K562 (cell line): ENCODE data around the gene SRMS. TPM values are rescaled to one million over a fixed set of nuclear protein-coding genes. Genes with fewer than 3 reads are reported as not detected.
A peak's percentile ranks its signal among the peaks of the same experiment; 100 is the strongest.

Experiments used
- ARID3B ChIP-seq: fragments of 250-450 bp; sonication (Bioruptor Pico); IDR thresholded peaks from 2 replicates; pipeline ENCODE4 v1.4.0; 2020; ENCODE audit warnings: borderline replicate concordance
- CEBPB ChIP-seq: fragments of 450-650 bp; IDR thresholded peaks from 2 replicates; pipeline ENCODE4 v1.6.1; 2016; ENCODE audit warnings: missing genetic modification characterization, missing compliant biosample characterization
- CXXC5 ChIP-seq: fragments of 250-450 bp; sonication (Bioruptor Pico); IDR thresholded peaks from 2 replicates; pipeline ENCODE4 v1.8.0; 2022; ENCODE audit warnings: inconsistent platforms, mild to moderate bottlenecking, moderate library complexity
- DNMT1 ChIP-seq: fragments of 450-650 bp; IDR thresholded peaks from 2 replicates; pipeline ENCODE4 v1.6.1; 2016; ENCODE audit warnings: antibody characterized with exemption, mild to moderate bottlenecking
- FOXA3 ChIP-seq, 2 experiments: fragments of 450-650 bp in 1 of 2; sonication (generic) in 1 of 2; formaldehyde crosslinking; IDR thresholded peaks in 1 of 2; conservative IDR thresholded peaks in 1 of 2; 2 replicates each; pipeline versions ENCODE4 v1.4.0 to v1.8.0; 2020 to 2022; ENCODE audit warnings: mild to moderate bottlenecking in 2 of 2, missing genetic modification reagents in 1 of 2
- FOXP1 ChIP-seq: sonication (generic); formaldehyde crosslinking; IDR thresholded peaks from 2 replicates; pipeline ENCODE4 v1.8.0; 2022; ENCODE audit warnings: mild to moderate bottlenecking, missing genetic modification reagents
- GTF2A2 ChIP-seq: IDR thresholded peaks from 2 replicates; pipeline ENCODE4 v1.6.1; 2016; ENCODE audit warnings: mild to moderate bottlenecking, missing genetic modification characterization, missing compliant biosample characterization
- HMG20B ChIP-seq: fragments of 250-450 bp; sonication (Bioruptor Pico); IDR thresholded peaks from 2 replicates; pipeline ENCODE4 v1.5.0; 2021; ENCODE audit warnings: mild to moderate bottlenecking
- MCM5 ChIP-seq: fragments of 450-650 bp; IDR thresholded peaks from 2 replicates; pipeline ENCODE4 v1.6.1; 2016; ENCODE audit warnings: low read depth
- MNT ChIP-seq, 2 experiments: fragments of 450-650 bp; conservative IDR thresholded peaks; 2 replicates each; pipeline ENCODE4 v1.6.1; 2017; ENCODE audit warnings: mild to moderate bottlenecking in 2 of 2, moderate library complexity in 2 of 2
- POLR2B ChIP-seq: fragments of 450-650 bp; IDR thresholded peaks from 2 replicates; pipeline ENCODE4 v1.6.1; 2018; ENCODE audit warnings: low read depth; ENCODE audit not compliant: partially characterized antibody
- POLR2G ChIP-seq: fragments of 200-400 bp; formaldehyde crosslinking; IDR thresholded peaks from 2 replicates; pipeline ENCODE4 v1.6.1; 2017; ENCODE audit warnings: low read depth, mild to moderate bottlenecking, antibody characterized with exemption, low read length, moderate library complexity
- PRMT5 ChIP-seq: sonication (generic); formaldehyde crosslinking; IDR thresholded peaks from 2 replicates; pipeline ENCODE4 v1.5.0; 2020; ENCODE audit warnings: missing genetic modification reagents
- RNF219 ChIP-seq: fragments of 250-450 bp; sonication (Bioruptor Pico); IDR thresholded peaks from 2 replicates; pipeline ENCODE4 v1.5.0; 2022; ENCODE audit warnings: mild to moderate bottlenecking
- TAF1 ChIP-seq: IDR thresholded peaks from 2 replicates; pipeline ENCODE4 v1.6.1; 2011; ENCODE audit warnings: mild to moderate bottlenecking, low read length, moderate library complexity; ENCODE audit not compliant: insufficient read depth, control insufficient read depth, severe bottlenecking; ENCODE audit errors: extremely low read depth
- VEZF1 ChIP-seq: fragments of 200-800 bp; sonication (Bioruptor generic); IDR thresholded peaks from 2 replicates; pipeline ENCODE4 v1.6.1; 2017; ENCODE audit warnings: missing genetic modification characterization, missing compliant biosample characterization
- YBX1 ChIP-seq: fragments of 450-650 bp; IDR thresholded peaks from 2 replicates; pipeline ENCODE4 v1.7.1; 2016; ENCODE audit warnings: mild to moderate bottlenecking
- ZBTB7A ChIP-seq: IDR thresholded peaks from 2 replicates; pipeline ENCODE4 v1.6.1; 2011; ENCODE audit warnings: low read depth, mild to moderate bottlenecking, low read length, moderate library complexity, borderline replicate concordance; ENCODE audit not compliant: control insufficient read depth
- ZNF12 ChIP-seq: sonication (generic); formaldehyde crosslinking; IDR thresholded peaks from 2 replicates; pipeline ENCODE4 v1.4.0; 2020; ENCODE audit warnings: mild to moderate bottlenecking, missing genetic modification reagents
- ZNF24 ChIP-seq: fragments of 450-650 bp; IDR thresholded peaks from 2 replicates; pipeline ENCODE4 v1.6.1; 2016
- ZNF583 ChIP-seq: fragments of 250-450 bp; sonication (Bioruptor Pico); IDR thresholded peaks from 2 replicates; pipeline ENCODE4 v1.4.0; 2020
- ZNF699 ChIP-seq: fragments of 250-450 bp; sonication (Bioruptor Pico); IDR thresholded peaks from 2 replicates; pipeline ENCODE4 v1.8.0; 2021; ENCODE audit warnings: mild to moderate bottlenecking, moderate library complexity; ENCODE audit not compliant: insufficient replicate concordance
- ZNF764 ChIP-seq: fragments of 250-450 bp; sonication (Bioruptor Pico); IDR thresholded peaks from 2 replicates; pipeline ENCODE4 v1.4.0; 2020; ENCODE audit warnings: low read depth, mild to moderate bottlenecking, moderate library complexity
- polyA plus RNA-seq, 8 experiments: library from polyadenylated mRNA; depleted of rRNA in 4 of 8; stranded (reverse) in 5 of 8; unstranded in 3 of 8; fragments of >200 nt; fragmentation: Nextera tagmentation in 2 of 8; fragmentation: Illumina TruSeq in 1 of 8; extraction: Ambion mirVana in 2 of 8; extraction: Trizol in 1 of 8; gene quantifications; 2 replicates each; pipeline versions ENCODE4 v1.2.1 to v1.2.3, GENCODE V29; 2011 to 2014; ENCODE audit warnings: inconsistent platforms in 1 of 8, missing spikeins in 1 of 8
- total RNA-seq, 7 experiments: library from RNA; depleted of rRNA in 6 of 7; stranded (reverse); fragments of >200 nt in 6 of 7; fragmentation: Illumina TruSeq in 2 of 7; extraction: Trizol in 2 of 7; gene quantifications; 2 replicates each; pipeline versions ENCODE4 v1.2.1 to v1.2.3, GENCODE V29; 2011 to 2021; ENCODE audit warnings: low replicate concordance in 1 of 7

The SRMS gene
- total and polyA plus RNA-seq, 9 of the 15 experiments (the other 6 are each of a cell fraction or from before 2014, with no cell fraction given), result 0.07 TPM; not detected in 8

- no peak for TF ChIP-seq ZNF12 (CRISPR knock-in tag)
- no peak for TF ChIP-seq MCM5
- TF ChIP-seq POLR2G, result peak; percentile 79
- no peak for TF ChIP-seq ZNF764 (CRISPR knock-in tag)
- TF ChIP-seq ZNF24, result no peak
- TF ChIP-seq HMG20B (CRISPR knock-in tag), result no peak
- TF ChIP-seq PRMT5, result no peak
- TF ChIP-seq DNMT1, result 0 out of 2 replicates have a peak, but pooled peaks have one; percentile 22
- peak; percentile 65 for TF ChIP-seq TAF1
- TF ChIP-seq RNF219 (CRISPR knock-in tag), result no peak
- TF ChIP-seq ZNF699 (CRISPR knock-in tag), result no peak
- peak in 1 of 2 experiments; percentile 45; a peak in 1 of 4 replicates for TF ChIP-seq FOXA3 (CRISPR knock-in tag; conservative IDR thresholded peaks at IDR 0.05 in 1 of 2, IDR thresholded peaks at IDR 0.05 in 1 of 2)
- no peak for TF ChIP-seq MNT (conservative IDR thresholded peaks at IDR 0.05)
- peak; percentile 71; the same call in 1 of the 2 replicates for TF ChIP-seq ZBTB7A
- no peak for TF ChIP-seq ARID3B (CRISPR knock-in tag)
- no peak for TF ChIP-seq CEBPB (tag)
- TF ChIP-seq YBX1, result no peak
- TF ChIP-seq FOXP1 (CRISPR knock-in tag), result no peak
- no peak for TF ChIP-seq GTF2A2 (tag)
- TF ChIP-seq VEZF1 (CRISPR knock-in tag), result peak; percentile 93
- no peak for TF ChIP-seq ZNF583 (CRISPR knock-in tag)
- TF ChIP-seq CXXC5 (CRISPR knock-in tag), result 0 out of 2 replicates have a peak, but pooled peaks have one; percentile 20
- TF ChIP-seq POLR2B, result no peak
Observed at GRCh38 chr20:63574156-63574828, 26.7 kb upstream of the SRMS start, which contains the start of gene HELZ2 (continued).
